ENCODE measurements around the gene P2RX7.

DNA sequence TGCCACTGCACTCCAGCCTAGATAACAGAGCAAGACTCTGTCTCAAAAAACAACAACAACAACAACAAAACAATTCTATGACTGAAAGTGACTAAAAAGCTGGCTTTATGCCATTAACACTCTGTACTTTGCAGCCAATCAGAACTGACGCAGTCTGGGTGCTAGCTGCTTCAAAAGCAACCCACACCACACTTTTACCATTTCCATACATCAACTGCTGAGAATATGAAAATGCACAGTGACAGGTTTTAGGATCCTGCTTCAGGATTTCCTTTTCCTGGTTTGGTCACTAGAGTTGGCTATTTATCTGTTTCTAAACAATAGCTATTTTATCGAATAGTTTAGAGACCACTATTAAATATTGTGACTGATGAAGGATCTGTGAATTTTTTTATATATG lies 54.1 kb downstream of the P2RX7 start:
- TF ChIP-seq, protein P1, sequence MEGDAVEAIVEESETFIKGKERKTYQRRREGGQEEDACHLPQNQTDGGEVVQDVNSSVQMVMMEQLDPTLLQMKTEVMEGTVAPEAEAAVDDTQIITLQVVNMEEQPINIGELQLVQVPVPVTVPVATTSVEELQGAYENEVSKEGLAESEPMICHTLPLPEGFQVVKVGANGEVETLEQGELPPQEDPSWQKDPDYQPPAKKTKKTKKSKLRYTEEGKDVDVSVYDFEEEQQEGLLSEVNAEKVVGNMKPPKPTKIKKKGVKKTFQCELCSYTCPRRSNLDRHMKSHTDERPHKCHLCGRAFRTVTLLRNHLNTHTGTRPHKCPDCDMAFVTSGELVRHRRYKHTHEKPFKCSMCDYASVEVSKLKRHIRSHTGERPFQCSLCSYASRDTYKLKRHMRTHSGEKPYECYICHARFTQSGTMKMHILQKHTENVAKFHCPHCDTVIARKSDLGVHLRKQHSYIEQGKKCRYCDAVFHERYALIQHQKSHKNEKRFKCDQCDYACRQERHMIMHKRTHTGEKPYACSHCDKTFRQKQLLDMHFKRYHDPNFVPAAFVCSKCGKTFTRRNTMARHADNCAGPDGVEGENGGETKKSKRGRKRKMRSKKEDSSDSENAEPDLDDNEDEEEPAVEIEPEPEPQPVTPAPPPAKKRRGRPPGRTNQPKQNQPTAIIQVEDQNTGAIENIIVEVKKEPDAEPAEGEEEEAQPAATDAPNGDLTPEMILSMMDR (IDR thresholded peaks at IDR 0.05; ENCODE audit: borderline replicate concordance, extremely low read depth, low read length, poor library complexity, severe bottlenecking) = no peak
- no peak for TF ChIP-seq EZH2 (IDR thresholded peaks at IDR 0.05; ENCODE audit: borderline replicate concordance, low read depth, low read length, severe bottlenecking)

Data from DND-41 (cell line).